Measurements from ENCODE around the gene FAM234A. TPM values are rescaled to one million over a fixed set of nuclear protein-coding genes. Genes with fewer than 3 reads are reported as not detected.
A peak's percentile ranks its signal among the peaks of the same experiment; 100 is the strongest.

FAM234A gene, protein sequence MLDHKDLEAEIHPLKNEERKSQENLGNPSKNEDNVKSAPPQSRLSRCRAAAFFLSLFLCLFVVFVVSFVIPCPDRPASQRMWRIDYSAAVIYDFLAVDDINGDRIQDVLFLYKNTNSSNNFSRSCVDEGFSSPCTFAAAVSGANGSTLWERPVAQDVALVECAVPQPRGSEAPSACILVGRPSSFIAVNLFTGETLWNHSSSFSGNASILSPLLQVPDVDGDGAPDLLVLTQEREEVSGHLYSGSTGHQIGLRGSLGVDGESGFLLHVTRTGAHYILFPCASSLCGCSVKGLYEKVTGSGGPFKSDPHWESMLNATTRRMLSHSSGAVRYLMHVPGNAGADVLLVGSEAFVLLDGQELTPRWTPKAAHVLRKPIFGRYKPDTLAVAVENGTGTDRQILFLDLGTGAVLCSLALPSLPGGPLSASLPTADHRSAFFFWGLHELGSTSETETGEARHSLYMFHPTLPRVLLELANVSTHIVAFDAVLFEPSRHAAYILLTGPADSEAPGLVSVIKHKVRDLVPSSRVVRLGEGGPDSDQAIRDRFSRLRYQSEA
- 51.5 TPM for polyA plus RNA-seq (2013)

DNA sequence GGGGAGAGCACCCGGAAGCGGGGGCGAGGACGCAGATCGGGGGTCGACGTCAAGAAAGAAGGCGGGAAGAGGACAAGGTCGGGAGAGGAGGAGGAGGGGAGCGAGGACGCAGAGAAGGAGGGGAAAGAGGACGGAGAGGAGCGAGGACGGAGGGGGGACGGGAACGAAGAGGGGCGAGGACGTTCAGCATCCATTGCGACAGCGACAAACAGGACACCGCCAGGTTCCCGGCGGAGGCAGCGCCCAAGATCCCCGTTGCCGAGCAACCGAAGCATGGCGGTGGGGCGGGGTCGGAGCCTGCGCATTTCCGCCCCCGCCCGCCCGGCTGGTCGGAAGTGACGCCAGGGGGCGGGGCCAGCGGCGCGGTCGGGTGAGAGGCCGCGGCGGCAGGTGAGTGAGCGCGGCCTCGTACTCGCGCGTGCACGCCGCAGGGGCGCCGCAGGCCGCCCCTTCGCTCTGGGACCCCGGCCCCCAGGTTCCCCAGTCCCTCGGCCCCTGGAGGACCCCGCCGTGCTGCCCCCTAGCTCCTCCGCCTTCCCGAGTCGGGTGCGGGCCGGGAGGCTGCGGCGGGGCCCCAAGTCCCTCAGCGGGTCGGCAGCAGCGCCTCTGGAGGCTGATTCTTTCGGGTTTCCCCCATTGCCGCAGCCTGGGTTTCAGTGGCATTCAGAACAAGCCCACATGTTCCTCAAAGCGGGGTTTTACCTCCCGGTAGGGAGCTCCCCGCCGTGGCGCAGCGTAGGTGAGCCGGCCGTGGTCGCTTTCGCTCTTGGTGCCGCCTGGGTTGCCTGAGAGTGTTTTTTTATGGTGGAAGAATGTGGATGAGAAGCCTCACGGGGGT, at the start of gene FAM234A:
FAM234A (plus strand) TSS at position 354 of the 838 bp plus-strand sequence. CDS start 19,593 bp downstream, outside the sequence.
- Histone ChIP-seq H3K9me3 (ENCODE audit: control extremely low read depth in 1 of 5, control insufficient read depth in 4 of 5, insufficient read depth in 2 of 5, low read depth in 1 of 5, low read length in 4 of 5) (no peaks in the 10 kb centered on the region), H3K36me3 (ENCODE audit: control insufficient read depth in 4 of 4, insufficient read depth in 4 of 4, low read length in 3 of 4) (no peaks in the 10 kb centered on the region), H3K27me3 (replicated peaks in 2 of 5; ENCODE audit: control insufficient read depth in 4 of 5, insufficient read depth in 5 of 5, low read length in 4 of 5) (no peaks in the 10 kb centered on the region), H3K27ac (ENCODE audit: insufficient read depth in 1 of 2, low read depth in 1 of 2, low read length in 2 of 2, poor library complexity in 1 of 2, severe bottlenecking in 2 of 2) (peak within 1 kb of the TSS; percentile 93 to 94), H3K4me1 (ENCODE audit: control extremely low read depth in 1 of 4, control insufficient read depth in 4 of 4, insufficient read depth in 4 of 4, low read length in 3 of 4) (peaks cover 0 to 14% (median 8%) of the 10 kb centered on the region in 4 experiments), H3K4me3 (ENCODE audit: control insufficient read depth in 1 of 7, extremely low read depth in 1 of 7, insufficient read depth in 4 of 7, low read depth in 2 of 7, low read length in 6 of 7) (peak within 1 kb of the TSS; percentile 68 to 99 (median 90))
- WGBS (ENCODE audit: insufficient coverage), result under 1% methylated on average over 65 of the region's 85 CpGs
- ChIA-PET POLR2A (interaction anchor here (0.6 to 1.5 kb wide), 7 partner anchors 9 to 90 kb away, joined by 3 to 4 read pairs (median 3); no protein-coding TSS in a partner anchor), CTCF (interaction anchor here (0.6 to 3.0 kb wide), 11 partner anchors 10 to 146 kb away, joined by 3 to 16 read pairs (median 5); no protein-coding TSS in a partner anchor)
- peak; percentile 94 to 97 (median 96) for DNase-seq

DNA sequence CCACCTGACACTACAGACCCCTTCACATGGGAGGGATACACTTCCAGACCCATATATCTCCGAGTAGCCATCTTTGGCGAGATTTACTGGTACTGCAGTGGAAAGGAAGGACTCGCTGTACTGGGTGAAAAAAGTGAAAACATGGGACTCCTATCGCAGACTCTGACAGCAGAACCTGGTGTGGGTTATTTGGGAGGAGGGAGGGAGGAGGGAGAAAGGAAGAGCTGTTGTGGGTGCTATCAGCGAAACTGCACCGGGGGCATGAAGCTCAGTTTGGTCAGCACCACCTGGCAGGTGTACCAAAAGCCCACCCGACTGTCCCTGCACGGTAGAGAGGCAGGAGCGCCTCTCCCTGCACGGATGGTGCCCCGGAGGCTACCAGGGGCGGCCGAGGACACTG, 49.4 kb upstream of the FAM234A start:
- H3K9me3 ChIP-seq (ENCODE audit: control extremely low read depth in 1 of 5, control insufficient read depth in 4 of 5, insufficient read depth in 2 of 5, low read depth in 1 of 5, low read length in 4 of 5), result no peaks in the 10 kb centered on the region
- no peak overlapping the region for H3K27ac ChIP-seq (ENCODE audit: insufficient read depth in 1 of 2, low read depth in 1 of 2, low read length in 2 of 2, poor library complexity in 1 of 2, severe bottlenecking in 2 of 2)
- H3K4me3 ChIP-seq (ENCODE audit: control insufficient read depth in 1 of 7, extremely low read depth in 1 of 7, insufficient read depth in 4 of 7, low read depth in 2 of 7, low read length in 6 of 7), result no peak overlapping the region
- H3K27me3 ChIP-seq (replicated peaks in 2 of 5; ENCODE audit: control insufficient read depth in 4 of 5, insufficient read depth in 5 of 5, low read length in 4 of 5), result peaks cover 0 to 6% (median 0%) of the 10 kb centered on the region in 5 experiments
- DNase-seq, result no peak
- peaks cover 0 to 14% (median 11%) of the 10 kb centered on the region in 4 experiments for H3K4me1 ChIP-seq (ENCODE audit: control extremely low read depth in 1 of 4, control insufficient read depth in 4 of 4, insufficient read depth in 4 of 4, low read length in 3 of 4)
- ChIA-PET POLR2A (no interaction called here), CTCF (no interaction called here)
- WGBS (ENCODE audit: insufficient coverage), result 98% methylated on average over 9 of the region's 13 CpGs
- H3K36me3 ChIP-seq (ENCODE audit: control insufficient read depth in 4 of 4, insufficient read depth in 4 of 4, low read length in 3 of 4), result peaks cover 5 to 32% (median 25%) of the 10 kb centered on the region in 4 experiments

DNA sequence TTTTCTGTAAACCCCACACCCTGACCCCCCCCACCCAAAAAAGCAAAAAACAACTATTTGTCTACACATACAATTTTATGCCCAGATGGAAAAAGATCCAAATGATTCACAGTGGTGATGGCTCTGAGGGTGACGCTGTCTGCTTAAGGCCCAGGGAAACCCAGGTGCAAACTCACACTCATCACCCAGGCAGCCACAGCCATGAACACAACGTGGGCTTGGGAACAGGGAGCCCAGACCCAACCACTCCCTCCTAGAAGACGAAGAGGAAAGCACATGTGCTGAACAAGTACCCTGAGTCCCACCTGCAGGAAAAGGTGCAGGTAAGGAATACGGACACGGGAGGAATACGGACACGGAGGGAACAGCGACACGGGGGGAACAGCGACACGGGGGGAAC, 48.9 kb upstream of the FAM234A start:
- Histone ChIP-seq H3K27me3 (replicated peaks in 2 of 5; ENCODE audit: control insufficient read depth in 4 of 5, insufficient read depth in 5 of 5, low read length in 4 of 5) (peaks cover 0 to 4% (median 0%) of the 10 kb centered on the region in 5 experiments), H3K9me3 (ENCODE audit: control extremely low read depth in 1 of 5, control insufficient read depth in 4 of 5, insufficient read depth in 2 of 5, low read depth in 1 of 5, low read length in 4 of 5) (no peaks in the 10 kb centered on the region), H3K36me3 (ENCODE audit: control insufficient read depth in 4 of 4, insufficient read depth in 4 of 4, low read length in 3 of 4) (peaks cover 6 to 37% (median 28%) of the 10 kb centered on the region in 4 experiments), H3K4me3 (ENCODE audit: control insufficient read depth in 1 of 7, extremely low read depth in 1 of 7, insufficient read depth in 4 of 7, low read depth in 2 of 7, low read length in 6 of 7) (no peak overlapping the region), H3K4me1 (ENCODE audit: control extremely low read depth in 1 of 4, control insufficient read depth in 4 of 4, insufficient read depth in 4 of 4, low read length in 3 of 4) (peaks cover 0 to 9% (median 7%) of the 10 kb centered on the region in 4 experiments), H3K27ac (ENCODE audit: insufficient read depth in 1 of 2, low read depth in 1 of 2, low read length in 2 of 2, poor library complexity in 1 of 2, severe bottlenecking in 2 of 2) (no peak overlapping the region)
- no peak for DNase-seq
- POLR2A ChIA-PET, result no interaction called here
- 100% methylated on average over 3 of the region's 11 CpGs for WGBS (ENCODE audit: insufficient coverage)
- CTCF ChIA-PET, result no interaction called here

DNA sequence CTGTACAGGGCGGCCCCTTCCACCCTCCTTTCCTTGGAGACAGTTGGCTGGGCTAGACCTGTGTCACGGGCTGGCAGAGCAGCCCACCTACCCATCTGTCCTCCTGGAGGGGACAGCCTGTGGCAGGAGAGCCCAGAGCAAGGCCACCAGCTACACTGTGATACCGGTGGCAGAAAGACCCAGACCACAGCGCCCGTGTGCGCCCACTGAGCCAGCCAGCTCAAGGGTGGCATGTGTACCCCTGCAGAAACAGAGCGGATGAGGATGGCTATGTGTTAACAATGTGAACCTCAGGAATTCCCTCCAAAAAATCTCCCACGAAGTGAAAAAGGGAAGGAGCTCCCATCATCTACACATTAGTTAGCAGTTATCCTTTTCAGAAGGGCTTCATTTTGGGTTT, 47.3 kb upstream of the FAM234A start:
- no peak overlapping the region for H3K4me3 ChIP-seq (ENCODE audit: control insufficient read depth in 1 of 7, extremely low read depth in 1 of 7, insufficient read depth in 4 of 7, low read depth in 2 of 7, low read length in 6 of 7)
- no peaks in the 10 kb centered on the region for H3K9me3 ChIP-seq (ENCODE audit: control extremely low read depth in 1 of 5, control insufficient read depth in 4 of 5, insufficient read depth in 2 of 5, low read depth in 1 of 5, low read length in 4 of 5)
- POLR2A ChIA-PET, result no interaction called here
- no peaks in the 10 kb centered on the region for H3K27me3 ChIP-seq (replicated peaks in 2 of 5; ENCODE audit: control insufficient read depth in 4 of 5, insufficient read depth in 5 of 5, low read length in 4 of 5)
- WGBS (ENCODE audit: insufficient coverage), result 100% methylated on average over 7 of the region's 8 CpGs
- H3K27ac ChIP-seq (ENCODE audit: insufficient read depth in 1 of 2, low read depth in 1 of 2, low read length in 2 of 2, poor library complexity in 1 of 2, severe bottlenecking in 2 of 2), result no peak overlapping the region
- H3K4me1 ChIP-seq (ENCODE audit: control extremely low read depth in 1 of 4, control insufficient read depth in 4 of 4, insufficient read depth in 4 of 4, low read length in 3 of 4), result peaks cover 0 to 10% (median 7%) of the 10 kb centered on the region in 4 experiments
- H3K36me3 ChIP-seq (ENCODE audit: control insufficient read depth in 4 of 4, insufficient read depth in 4 of 4, low read length in 3 of 4), result peaks cover 8 to 53% (median 39%) of the 10 kb centered on the region in 4 experiments
- no peak for DNase-seq
- CTCF ChIA-PET, result interaction anchor here (0.9 to 2.8 kb wide), 6 partner anchors 17 to 90 kb away, joined by 3 to 14 read pairs (median 4); no protein-coding TSS in a partner anchor

DNA sequence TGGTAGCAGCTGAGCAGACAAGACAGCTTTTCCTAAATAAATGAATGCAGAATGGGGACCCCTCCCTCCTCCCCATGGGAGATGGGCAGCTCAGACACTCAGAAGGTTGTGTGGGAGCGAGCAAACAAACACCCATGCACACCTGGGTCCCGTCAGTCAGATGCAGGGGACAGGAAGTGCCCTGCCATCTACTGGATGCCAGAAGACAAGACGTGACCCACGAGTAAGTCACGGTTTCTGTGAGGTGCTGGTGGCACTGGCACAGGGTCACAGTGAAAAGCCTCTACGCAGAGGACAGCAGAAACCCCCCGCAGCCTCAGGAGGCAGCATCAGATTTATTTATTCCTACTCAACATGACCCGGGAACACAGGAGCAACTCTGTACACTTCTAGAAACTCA, 45.9 kb upstream of the FAM234A start:
- Histone ChIP-seq H3K4me3 (ENCODE audit: control insufficient read depth in 1 of 7, extremely low read depth in 1 of 7, insufficient read depth in 4 of 7, low read depth in 2 of 7, low read length in 6 of 7) (no peak overlapping the region), H3K27ac (ENCODE audit: insufficient read depth in 1 of 2, low read depth in 1 of 2, low read length in 2 of 2, poor library complexity in 1 of 2, severe bottlenecking in 2 of 2) (no peak overlapping the region), H3K9me3 (ENCODE audit: control extremely low read depth in 1 of 5, control insufficient read depth in 4 of 5, insufficient read depth in 2 of 5, low read depth in 1 of 5, low read length in 4 of 5) (no peaks in the 10 kb centered on the region), H3K27me3 (replicated peaks in 2 of 5; ENCODE audit: control insufficient read depth in 4 of 5, insufficient read depth in 5 of 5, low read length in 4 of 5) (no peaks in the 10 kb centered on the region), H3K4me1 (ENCODE audit: control extremely low read depth in 1 of 4, control insufficient read depth in 4 of 4, insufficient read depth in 4 of 4, low read length in 3 of 4) (peaks cover 0 to 10% (median 7%) of the 10 kb centered on the region in 4 experiments), H3K36me3 (ENCODE audit: control insufficient read depth in 4 of 4, insufficient read depth in 4 of 4, low read length in 3 of 4) (peaks cover 10 to 64% (median 46%) of the 10 kb centered on the region in 4 experiments)
- CTCF ChIA-PET, result interaction anchor here (1.0 to 2.8 kb wide), 4 partner anchors 20 to 133 kb away, joined by 3 to 14 read pairs (median 3); no protein-coding TSS in a partner anchor
- peak; percentile 22 to 50 (median 33) for DNase-seq
- WGBS (ENCODE audit: insufficient coverage), result 47% methylated on average over 5 of the region's 8 CpGs
- POLR2A ChIA-PET, result no interaction called here

DNA sequence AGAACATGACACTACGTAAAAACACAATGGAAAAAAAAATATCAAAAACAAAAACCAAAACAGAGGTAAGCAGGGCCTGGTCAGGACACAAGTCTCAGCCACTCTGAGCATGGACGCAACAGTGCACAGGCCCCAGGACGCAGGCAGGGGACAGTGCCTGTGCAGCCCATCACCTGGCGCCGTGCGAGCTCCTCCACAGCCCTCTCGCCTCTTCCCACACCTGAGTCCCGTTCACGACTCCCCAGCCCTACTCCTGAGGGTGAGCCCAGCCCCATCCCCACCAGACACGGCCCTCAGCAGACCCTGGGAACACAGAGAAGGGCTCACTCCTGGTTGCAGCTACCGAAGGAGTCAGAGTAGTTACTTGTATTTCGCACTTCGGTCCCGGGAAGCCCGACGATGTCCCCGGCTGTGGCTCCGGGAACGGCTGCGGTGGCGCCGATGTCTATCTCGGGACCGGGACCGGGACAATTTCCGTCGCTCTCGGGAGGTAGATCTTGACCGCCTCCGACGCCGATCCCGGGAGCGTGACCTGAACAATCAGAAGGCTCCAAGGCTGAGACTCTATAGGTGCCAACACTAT, 44.9 kb upstream of the FAM234A start:
- Histone ChIP-seq H3K27me3 (replicated peaks in 2 of 5; ENCODE audit: control insufficient read depth in 4 of 5, insufficient read depth in 5 of 5, low read length in 4 of 5) (no peaks in the 10 kb centered on the region), H3K9me3 (ENCODE audit: control extremely low read depth in 1 of 5, control insufficient read depth in 4 of 5, insufficient read depth in 2 of 5, low read depth in 1 of 5, low read length in 4 of 5) (no peaks in the 10 kb centered on the region), H3K27ac (ENCODE audit: insufficient read depth in 1 of 2, low read depth in 1 of 2, low read length in 2 of 2, poor library complexity in 1 of 2, severe bottlenecking in 2 of 2) (no peak overlapping the region), H3K4me1 (ENCODE audit: control extremely low read depth in 1 of 4, control insufficient read depth in 4 of 4, insufficient read depth in 4 of 4, low read length in 3 of 4) (peaks cover 0 to 10% (median 7%) of the 10 kb centered on the region in 4 experiments), H3K4me3 (ENCODE audit: control insufficient read depth in 1 of 7, extremely low read depth in 1 of 7, insufficient read depth in 4 of 7, low read depth in 2 of 7, low read length in 6 of 7) (no peak overlapping the region), H3K36me3 (ENCODE audit: control insufficient read depth in 4 of 4, insufficient read depth in 4 of 4, low read length in 3 of 4) (peaks cover 12 to 72% (median 54%) of the 10 kb centered on the region in 4 experiments)
- WGBS (ENCODE audit: insufficient coverage), result 99% methylated on average over 32 of the region's 34 CpGs
- ChIA-PET POLR2A (no interaction called here), CTCF (interaction anchor here (2.8 kb wide), 1 partner anchor 83 kb away, joined by 14 read pairs; no protein-coding TSS in a partner anchor)
- DNase-seq, result no peak
